HG03097 (cell line): ENCODE measurements around the gene PNPLA7.
"Not testable (repeated sequence)": the region's sequence is repeated elsewhere in the genome, so short reads cannot be mapped to it uniquely, and the experiment has no call there.

Source experiments
- ATAC-seq: cut with Tn5 transposase; IDR thresholded peaks from one replicate; pipeline ENCODE4 v1.9.1; 2021; ENCODE audit not compliant: unreplicated experiment, low FRiP score

The PNPLA7 gene

GRCh38 chr9:137426018-137426681, 124.1 kb downstream of the PNPLA7 start:
- ATAC-seq, result no peak

DNA sequence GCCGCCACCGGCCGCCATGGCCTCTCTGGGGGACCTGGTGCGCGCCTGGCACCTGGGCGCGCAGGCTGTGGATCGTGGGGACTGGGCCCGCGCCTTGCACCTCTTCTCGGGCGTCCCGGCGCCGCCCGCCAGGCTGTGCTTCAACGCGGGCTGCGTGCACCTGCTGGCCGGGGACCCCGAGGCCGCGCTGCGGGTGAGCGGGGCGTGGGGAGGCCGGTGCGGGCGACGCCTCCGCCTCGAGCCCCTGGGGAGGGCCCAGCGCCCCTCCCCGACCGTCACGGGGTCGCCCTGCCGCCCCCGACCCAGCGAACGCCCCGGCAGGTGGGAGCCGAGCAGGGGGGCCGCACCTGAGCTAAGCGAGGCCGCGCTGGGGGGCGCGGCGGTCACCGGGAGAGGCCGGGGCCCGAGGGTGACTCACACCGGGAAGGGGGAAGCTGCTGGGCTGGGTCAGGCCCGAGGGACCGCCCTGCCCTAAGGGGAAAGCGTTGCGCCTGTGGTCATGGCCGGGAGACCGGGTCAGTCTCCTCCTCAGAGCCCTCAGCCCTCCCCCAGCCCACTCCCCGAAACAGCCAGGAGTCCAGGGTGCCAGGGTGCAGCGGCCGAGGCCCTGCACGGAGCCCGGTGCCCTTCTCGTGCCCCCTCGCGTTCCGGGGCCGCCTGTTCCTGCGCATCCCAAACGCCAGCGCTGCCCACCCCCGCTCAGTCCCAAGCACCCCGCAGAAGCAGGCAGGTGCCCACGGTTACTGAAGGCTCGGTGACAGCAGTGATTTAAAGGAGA, 126.5 kb downstream of the PNPLA7 start:
- ATAC-seq, result no peak

DNA sequence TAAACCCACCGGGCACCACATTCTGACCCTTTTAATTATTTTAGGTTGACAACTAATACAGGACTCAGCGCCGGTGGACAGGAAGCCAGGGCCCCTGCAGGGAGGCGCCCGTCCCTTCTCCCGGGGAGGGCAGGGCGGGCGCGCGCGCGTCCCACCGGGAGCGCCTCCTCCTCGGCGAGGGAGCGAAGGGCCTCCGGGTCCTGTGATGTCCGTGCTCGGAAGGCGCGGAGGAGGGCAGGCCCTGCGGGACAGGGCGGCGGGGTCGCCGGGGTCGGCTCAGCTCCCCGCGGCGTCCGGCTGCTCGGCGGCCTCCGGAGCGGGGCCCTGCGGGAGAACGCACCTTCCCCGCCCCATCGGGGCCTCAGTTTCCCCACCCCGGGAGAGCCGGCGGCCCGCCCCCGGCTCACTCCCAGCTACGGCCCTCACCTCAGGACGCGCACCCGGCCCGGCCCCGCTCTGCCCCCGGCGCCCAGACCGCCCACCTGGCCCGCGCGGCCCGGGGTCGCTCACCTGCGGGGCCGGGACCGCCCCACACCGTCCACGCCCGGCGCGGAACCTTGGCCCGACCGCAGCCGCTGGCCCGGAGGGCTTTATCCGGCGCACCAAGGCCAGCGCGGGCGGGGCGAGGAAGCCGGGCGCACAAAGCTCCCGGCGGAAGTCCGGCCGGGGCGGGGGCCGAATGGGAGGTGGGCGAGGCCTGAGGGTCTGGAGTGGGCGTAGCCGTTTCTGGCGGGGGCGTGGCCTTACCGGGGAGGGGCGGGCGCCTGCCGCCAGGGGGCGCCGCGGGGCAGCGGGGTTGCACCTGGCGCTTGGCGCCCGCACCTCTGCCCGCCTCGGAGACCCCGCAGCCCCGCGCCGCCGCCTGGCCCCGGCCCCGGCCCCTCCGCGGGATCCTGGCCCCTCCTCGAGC, 127.3 kb downstream of the PNPLA7 start, which contains the start of the genes EXD3 and NOXA1:
Gene EXD3 (minus strand): TSS at position 559 of the 910 bp plus-strand sequence. CDS start 27,805 bp downstream, outside the sequence.
Gene NOXA1 (plus strand): TSS at position 790 of the 910 bp plus-strand sequence. CDS start 137 bp downstream, outside the sequence.
- ATAC-seq, result peak; percentile 85

GRCh38 chr9:137421838-137422603, 128.2 kb downstream of the PNPLA7 start:
- no peak for ATAC-seq

DNA sequence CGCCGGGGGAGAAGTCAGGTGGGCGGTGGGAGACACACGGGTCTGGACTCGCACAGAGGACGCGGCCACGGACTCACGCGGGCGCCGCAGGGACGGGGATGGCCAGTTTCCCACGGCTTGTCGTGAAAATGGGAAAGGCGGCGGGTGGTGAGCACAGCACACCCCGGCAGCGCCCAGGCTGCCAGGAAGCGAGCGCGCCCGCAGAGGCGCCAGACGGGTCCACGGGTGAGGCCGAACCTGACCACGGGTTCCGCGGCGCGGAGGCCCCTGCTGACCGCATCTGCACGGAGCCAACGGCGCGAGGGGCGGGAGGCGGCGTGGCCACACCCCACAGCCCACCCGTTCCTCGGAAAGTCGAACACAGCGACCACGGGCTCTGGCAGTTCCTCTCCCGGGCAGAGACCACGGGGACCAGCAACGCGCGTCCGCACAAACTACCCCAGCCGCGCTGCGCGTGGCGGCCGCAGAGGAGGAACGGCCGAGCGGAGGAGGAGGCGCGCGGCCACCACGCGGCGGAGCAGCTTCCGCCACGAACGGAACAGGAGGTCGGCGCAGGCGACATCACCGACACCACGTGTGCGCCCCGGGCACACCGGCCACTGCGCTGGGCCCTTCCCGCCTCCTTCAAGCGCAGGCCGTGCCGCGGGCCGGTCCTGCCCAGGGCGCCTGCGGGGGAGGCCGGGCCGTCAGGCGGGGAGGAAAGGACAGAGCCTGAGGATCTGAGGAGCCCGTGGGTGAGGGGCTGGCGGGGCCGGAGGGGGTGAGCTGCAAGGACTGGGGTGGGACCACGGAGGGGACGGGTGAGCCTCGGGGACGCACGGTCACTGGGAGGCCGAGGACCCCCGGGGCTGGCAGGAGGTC, 132.8 kb downstream of the PNPLA7 start:
- no peak for ATAC-seq

GRCh38 chr9:137416563-137417151, 133.5 kb downstream of the PNPLA7 start:
- no peak for ATAC-seq

- ATAC-seq, result no peak
Observed at GRCh38 chr9:137416006-137416562, 134.1 kb downstream of the PNPLA7 start.

- ATAC-seq, result no peak
Observed at GRCh38 chr9:137415451-137415850, 134.8 kb downstream of the PNPLA7 start.

DNA sequence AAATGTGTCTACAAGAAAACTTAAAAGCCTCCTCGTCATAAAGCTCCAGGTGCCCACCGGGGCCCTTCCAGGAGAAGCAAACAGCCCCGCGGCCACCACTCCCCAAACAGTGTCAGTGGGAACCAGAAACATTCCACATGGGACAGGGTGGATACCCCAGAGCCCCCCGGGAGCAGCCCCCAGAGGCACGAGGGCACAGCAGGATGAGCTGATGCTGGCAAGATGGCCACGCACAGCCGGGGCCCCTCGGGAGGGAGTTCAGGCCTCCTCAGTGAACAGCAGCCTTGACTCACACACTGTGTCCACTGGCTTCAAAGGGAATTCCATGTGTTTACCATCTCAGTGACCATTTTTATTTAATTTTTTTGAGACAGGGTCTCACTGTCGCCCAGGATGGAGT, 137.8 kb downstream of the PNPLA7 start:
- ATAC-seq, result no peak

GRCh38 chr9:137411645-137412380, 138.4 kb downstream of the PNPLA7 start:
- ATAC-seq, result peak; percentile 53

GRCh38 chr9:137411260-137411644, 138.9 kb downstream of the PNPLA7 start:
- ATAC-seq, result no peak

- no peak for ATAC-seq
Observed at GRCh38 chr9:137410891-137411249, 139.3 kb downstream of the PNPLA7 start.

DNA sequence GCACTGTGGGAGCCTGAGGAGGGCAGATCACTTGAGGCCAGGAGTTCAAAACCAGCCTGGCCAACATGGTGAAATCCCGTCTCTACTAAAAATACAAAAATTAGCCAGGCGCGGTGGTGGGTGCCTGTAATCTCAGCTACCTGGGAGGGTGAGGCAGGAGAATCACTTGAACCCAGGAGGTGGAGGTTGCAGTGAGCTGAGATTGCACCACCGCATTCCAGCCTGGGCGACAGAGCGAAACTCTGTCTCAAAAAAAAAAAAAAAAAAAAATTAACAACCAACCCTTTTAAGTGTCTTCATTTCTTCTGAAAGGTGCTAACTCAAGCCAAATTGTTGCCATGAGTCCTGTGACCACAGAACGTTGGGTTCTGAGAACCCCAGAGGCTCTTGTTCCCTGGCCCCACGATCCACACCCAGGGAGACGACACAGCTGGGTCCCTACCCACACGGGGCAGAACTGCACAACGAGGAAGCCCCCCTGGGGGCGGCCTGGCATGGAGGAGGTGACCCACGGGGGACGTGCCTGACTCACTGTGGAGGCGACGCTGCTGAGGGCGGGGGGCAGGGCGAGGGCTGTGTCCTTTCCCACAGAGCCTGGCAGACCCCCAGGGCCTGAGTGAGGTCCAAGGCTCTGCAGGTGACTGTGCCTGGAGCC, 139.8 kb downstream of the PNPLA7 start:
- ATAC-seq, result not testable (repeated sequence)
